A673 (cell line): Measurements from ENCODE around the gene ASPM.

Experiments
- CTCF ChIP-seq: fragments of 300-800, 200-600 bp; sonication (generic); conservative IDR thresholded peaks from 2 replicates; pipeline ENCODE4 v1.5.1; 2017; ENCODE audit warnings: low read depth, mild to moderate bottlenecking, antibody characterized with exemption, low read length, moderate library complexity, mixed read lengths
- EZH2 ChIP-seq: fragments of 200-600 bp; sonication (generic); IDR thresholded peaks from 2 replicates; pipeline ENCODE4 v1.6.1; 2017; ENCODE audit warnings: borderline replicate concordance, low read depth, mild to moderate bottlenecking, mixed read lengths, antibody characterized with exemption, low read length; ENCODE audit not compliant: poor library complexity, severe bottlenecking

- TF ChIP-seq CTCF, result no peak
- TF ChIP-seq EZH2, result no peak
Measured at GRCh38 chr1:197181982-197182381, 35.5 kb upstream of the ASPM start.
